Endothelial cell of hepatic sinusoid (primary cell): ENCODE results near the gene C1QL1.

Experiments used
- in situ Hi-C: cut with HindIII; loops from 2 replicates; pipeline ENCODE4 v1.10.0; 2017; ENCODE audit warnings: low sequenced_read_pairs

Gene C1QL1

GRCh38 chr17:44932787-44933097, 35.4 kb downstream of the C1QL1 start:
- in situ Hi-C loops, result no loop called here

GRCh38 chr17:44932096-44932786, 35.9 kb downstream of the C1QL1 start:
- in situ Hi-C loops, result no loop called here

DNA sequence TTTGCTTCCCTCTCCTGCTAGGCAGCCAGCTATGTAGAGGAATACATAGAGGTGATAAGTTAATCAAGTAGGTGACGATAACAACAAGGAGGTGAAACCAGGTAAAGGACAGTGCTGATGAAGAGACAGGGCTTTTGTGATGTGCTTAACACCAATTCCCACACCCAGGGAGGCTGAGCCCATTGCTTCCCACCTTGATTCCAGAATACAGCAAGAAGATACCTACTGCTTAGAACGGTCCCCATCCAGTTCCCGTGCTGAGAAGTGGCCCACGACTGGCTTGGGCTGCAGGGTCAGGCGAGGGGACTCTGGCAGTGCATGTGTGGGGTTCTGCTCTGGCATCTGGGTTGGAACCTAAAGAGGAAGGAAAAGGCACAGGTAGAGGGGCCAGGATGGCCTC, 36.7 kb downstream of the C1QL1 start:
- in situ Hi-C loops, result no loop called here

DNA sequence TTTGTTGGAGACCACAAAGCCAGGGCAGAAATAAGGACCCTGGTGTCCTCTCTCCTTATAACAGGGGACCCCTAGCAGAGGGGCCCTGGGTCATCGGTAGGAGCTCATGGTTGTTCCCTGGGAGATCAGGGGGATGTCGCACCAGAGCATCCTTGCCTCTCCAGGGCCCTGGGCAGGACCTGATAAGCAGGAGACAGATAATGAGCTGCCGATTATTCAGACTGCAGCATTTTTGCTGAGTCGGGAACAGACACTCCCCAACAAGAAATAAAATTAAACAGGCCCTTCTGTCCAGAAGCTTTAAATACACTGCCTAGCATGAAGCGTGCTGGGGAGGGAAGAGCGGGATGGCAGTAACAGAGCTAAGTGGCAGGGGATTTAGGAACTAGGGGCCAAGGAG, 37.4 kb downstream of the C1QL1 start:
- in situ Hi-C loops, result no loop called here

DNA sequence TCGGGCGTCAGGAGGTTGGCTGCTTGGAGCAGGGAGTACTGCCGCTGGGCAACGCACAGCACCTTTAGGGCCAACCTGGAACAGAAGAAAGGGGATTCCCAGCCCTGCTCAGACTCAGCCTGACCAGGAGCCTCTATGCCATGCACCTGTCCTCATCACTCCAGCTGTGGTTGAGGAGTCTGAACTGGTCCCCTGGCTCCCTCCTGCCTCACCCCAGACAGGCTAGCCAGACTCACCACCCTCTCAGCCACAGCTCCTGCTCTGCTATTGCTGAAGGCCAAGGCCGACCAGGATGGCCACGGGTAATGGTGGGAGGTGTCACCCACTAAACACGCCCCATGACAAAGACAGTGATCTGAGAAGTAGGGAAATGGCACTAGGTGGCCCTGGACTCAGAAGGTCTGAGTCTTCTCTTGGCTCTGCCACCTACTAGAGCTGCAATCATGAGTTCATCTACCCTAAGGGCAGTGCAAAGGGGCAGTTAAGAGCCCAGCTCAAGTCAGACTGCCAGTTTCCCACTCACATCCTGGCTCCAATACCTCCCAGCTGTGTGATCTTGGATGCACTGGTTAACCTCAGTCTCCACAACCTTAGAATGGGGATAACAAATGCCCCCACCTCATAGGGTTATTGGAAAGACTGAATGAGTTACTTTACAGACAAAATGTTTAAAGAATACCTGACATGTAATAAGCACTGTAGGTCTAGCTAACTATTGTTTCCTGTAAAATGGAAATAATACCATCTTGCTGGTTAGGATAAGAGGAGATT, 39.0 kb downstream of the C1QL1 start:
- in situ Hi-C loops, result no loop called here

GRCh38 chr17:44928136-44928535, 40.0 kb downstream of the C1QL1 start:
- in situ Hi-C loops, result no loop called here

DNA sequence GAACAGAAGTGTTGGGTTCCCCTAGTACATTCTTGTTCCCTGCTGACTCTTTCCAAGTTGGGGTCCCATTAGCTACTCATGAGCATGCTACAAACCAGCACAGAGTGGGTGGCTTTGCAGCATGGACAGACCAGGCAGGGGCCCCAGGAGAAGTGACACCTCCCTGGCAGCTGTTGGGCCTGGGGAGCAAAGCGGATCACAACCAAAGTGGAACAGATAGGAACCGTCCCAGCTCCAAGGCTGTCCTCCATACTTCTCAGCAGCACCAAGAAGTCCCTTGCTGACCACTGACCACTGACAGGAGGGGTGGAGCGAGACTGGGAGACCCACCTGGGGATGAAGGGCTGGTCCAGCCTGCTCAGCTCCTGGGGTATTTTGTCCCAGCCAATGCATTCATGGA, 40.4 kb downstream of the C1QL1 start:
- in situ Hi-C loops, result no loop called here

DNA sequence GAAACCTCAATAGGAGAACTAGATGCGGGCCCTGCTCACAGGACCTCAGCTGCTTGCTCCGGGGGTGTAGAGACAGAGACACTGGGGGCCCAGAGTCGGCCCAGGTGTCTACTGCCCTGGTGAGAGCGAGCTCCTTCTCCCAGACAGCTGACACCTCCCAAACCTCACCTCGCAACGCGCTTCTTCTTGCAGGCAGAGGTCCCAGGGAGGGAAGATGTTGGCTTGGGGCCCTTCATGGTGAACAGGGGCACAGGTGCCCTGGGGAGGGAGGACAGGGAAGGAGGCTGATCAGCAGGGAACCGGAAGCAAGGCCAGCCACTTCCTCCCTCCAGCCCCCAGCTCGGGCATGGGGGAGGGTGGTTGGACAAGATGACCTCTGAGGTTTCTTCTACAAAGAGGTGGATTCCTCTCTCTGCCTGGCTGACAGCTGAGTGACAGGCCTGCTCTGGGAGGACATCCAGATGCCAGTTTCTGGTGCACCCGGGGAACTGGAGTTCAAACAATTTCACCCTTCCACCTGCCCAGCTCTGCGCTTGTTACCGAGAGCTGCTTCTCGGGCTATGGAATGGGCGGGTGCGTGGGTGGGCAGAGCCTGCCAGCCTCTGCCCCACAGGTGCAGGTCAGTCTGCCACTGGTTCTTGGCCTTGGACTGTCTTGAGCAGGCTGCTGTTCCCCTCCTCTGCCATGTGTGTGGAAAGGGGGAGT, 41.1 kb downstream of the C1QL1 start:
- in situ Hi-C loops, result no loop called here

GRCh38 chr17:44925731-44926697, 42.1 kb downstream of the C1QL1 start:
- in situ Hi-C loops, result no loop called here

- in situ Hi-C loops, result loop anchor here (25.0 kb wide), 1 partner anchor 88 kb away; no protein-coding TSS in a partner anchor
These were observed 44.0 kb downstream of the C1QL1 start for GRCh38 chr17:44924107-44924544.

DNA sequence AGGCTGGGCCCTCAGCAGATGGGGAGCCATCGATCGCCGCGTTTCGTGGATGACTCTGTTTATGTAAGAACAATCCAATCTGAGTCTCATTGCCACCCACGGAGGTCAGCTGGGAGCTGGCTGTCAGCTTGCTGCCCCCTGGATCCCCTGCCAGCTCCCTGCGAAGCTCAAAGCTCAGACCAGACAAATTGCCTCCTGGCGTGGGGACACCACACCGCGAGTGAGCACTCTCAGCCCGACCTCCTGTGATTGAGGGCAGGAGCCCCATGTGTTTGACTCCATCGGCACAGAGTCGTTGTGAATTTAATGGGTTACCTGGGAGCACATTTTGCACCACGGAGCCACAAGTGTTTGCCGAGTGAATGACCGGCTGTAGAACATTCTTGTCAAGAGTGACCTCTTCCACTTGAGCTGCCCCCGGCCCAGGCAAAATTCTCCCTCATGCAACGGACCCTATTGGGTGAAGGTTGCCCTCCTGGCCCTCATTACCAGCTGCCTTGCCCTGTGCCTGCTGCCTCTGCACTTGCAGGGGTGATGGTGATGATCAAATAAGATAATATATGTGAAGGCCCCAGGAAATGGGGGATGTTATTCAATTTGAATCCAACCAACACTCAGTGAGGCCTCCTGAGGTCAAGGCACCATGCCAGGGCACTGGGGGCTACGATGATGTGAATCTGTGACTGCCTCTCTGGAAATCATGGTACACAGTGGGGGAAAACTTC, 45.2 kb downstream of the C1QL1 start:
- in situ Hi-C loops, result loop anchor here (25.0 kb wide), 1 partner anchor 89 kb away; no protein-coding TSS in a partner anchor

GRCh38 chr17:44922136-44922535, 46.0 kb downstream of the C1QL1 start:
- in situ Hi-C loops, result loop anchor here (25.0 kb wide), 1 partner anchor 90 kb away; no protein-coding TSS in a partner anchor

DNA sequence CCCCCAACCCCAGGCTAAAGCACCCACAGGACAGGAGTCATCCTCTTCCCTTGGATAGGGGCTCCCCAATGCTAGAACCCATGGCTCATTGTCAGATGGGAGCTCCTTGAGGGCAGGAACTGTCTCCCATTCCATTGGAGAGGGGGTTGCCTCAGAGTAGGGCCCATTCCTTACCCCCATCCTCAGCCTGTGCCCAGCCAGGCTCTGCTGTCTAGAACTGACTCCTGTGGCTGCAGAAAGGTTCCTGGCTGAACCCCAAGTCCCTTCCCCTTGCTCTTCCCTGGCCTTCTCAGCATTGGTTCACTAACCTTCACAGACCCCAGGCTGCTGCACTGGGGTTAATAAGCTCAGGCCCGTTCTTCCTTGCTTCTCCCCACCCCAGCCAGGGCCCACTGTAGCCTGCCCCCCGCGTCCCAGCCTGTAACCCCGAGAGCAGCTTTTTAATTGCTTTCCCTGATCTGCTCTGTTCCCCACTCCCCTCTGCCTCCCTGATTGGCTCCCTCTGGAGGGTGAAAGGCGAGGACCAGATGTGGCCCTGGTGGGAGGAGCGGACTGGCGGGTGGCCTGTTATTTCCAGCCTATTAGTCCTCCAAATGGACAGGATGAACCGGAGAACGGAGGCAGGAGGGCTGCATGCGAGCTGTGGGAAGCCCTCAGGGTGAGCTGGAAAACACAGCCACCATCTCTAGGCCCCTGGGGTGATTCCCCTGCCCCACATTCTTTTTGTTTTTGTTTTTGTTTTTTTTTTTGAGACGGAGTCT, 46.8 kb downstream of the C1QL1 start:
- in situ Hi-C loops, result loop anchor here (25.0 kb wide), 1 partner anchor 91 kb away; no protein-coding TSS in a partner anchor

GRCh38 chr17:44920565-44920940, 47.5 kb downstream of the C1QL1 start:
- in situ Hi-C loops, result loop anchor here (25.0 kb wide), 1 partner anchor 92 kb away; no protein-coding TSS in a partner anchor

DNA sequence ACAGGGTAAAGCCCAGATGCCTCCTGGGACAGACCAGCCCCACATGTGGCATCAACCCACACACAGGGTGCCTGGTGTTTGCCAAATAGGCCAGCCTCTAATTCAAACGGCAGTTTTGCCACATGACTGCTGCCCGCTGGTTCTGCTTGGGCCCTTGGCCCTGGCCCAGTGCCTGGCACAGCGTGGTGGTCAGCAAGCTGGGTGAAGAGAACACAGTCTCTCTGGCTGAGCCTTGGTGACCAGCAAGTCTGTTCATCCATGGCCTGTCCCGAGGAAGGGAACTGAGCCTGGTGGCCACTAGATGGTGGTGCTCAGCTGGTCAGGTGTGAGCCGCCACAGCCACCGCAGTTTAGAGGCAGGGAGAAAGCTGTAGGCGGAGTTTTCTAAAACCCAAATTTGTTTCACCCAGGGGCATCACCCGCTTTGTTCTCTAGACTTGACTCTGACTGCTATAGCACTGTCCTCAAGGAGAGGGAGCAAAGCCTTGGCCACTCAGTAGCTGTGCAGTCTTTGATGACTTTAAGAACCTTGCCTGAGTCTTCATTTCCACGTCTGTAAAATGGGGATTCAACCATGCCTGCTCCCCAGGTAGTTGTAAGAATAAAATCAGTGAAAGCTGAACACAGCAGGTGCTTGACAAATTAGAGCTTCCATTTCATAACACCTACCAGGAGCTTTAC, 48.1 kb downstream of the C1QL1 start:
- in situ Hi-C loops, result loop anchor here (25.0 kb wide), 1 partner anchor 92 kb away; no protein-coding TSS in a partner anchor

DNA sequence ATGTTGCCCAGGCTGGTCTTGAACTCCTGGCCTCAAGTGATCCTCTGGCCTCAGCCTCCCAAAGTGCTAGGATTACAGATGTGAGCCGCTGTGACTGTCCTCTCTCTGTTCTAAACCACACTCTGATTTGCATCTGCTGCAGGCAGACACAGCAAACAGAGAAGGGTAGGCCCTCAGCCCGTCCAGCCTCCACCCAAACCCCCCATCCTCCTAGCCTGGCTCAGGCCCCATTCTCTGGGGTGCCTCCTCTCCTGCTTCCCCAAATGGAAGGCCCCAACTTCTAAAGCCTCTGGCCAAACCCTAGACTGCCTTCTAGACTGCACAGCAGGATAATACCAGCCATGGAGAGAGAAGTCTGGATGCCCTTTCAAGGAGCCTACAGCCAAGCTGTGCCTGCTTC, 48.7 kb downstream of the C1QL1 start:
- in situ Hi-C loops, result loop anchor here (25.0 kb wide), 1 partner anchor 93 kb away; no protein-coding TSS in a partner anchor

GRCh38 chr17:44918006-44918405, 50.1 kb downstream of the C1QL1 start:
- in situ Hi-C loops, result loop anchor here (25.0 kb wide), 1 partner anchor 94 kb away; no protein-coding TSS in a partner anchor

DNA sequence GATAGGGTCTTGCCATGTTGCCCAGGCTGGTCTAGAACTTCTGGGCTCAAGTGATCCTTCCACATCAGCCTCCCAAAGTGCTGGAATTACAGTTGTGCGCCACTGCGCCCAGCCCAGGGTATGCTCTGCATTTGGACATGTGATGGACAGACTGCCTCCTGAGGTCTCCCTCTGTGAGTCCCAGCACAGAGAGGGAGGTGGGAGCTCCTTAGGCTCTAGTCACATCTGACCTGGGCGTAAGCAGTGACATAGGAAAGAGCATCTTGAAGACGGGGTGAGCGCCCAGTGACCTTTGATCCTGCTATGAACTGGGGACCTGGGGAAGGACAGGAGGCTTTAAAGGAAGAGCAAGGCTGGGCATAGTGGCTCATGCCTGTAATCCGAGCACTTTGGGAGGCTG, 50.6 kb downstream of the C1QL1 start:
- in situ Hi-C loops, result loop anchor here (25.0 kb wide), 1 partner anchor 95 kb away; no protein-coding TSS in a partner anchor
